T-cell (primary cell): Measurements from ENCODE around the gene SPATA9. TPM values are rescaled to one million over a fixed set of nuclear protein-coding genes. Genes with fewer than 3 reads are reported as not detected.
A peak's percentile ranks its signal among the peaks of the same experiment; 100 is the strongest.
"Not testable (repeated sequence)": the region's sequence is repeated elsewhere in the genome, so short reads cannot be mapped to it uniquely, and the experiment has no call there.

Experiments used
- ATAC-seq, 4 experiments: fragments of 200-7000 bp in 3 of 4; fragments of 150-1000 bp in 1 of 4; cut with Tn5 transposase; replicated peaks in 1 of 4; 1 replicate in 3 of 4; 2 replicates in 1 of 4; pipeline ENCODE4 v1.10.0; 2021; ENCODE audit warnings: moderate library complexity in 3 of 4, mild to moderate bottlenecking in 2 of 4, moderate number of reproducible peaks in 1 of 4
- CTCF ChIA-PET, 2 donors: fragments of 300-600 bp; sonication (Branson Sonifier 250); formaldehyde crosslinking; loops; one replicate each; lab custom pipeline; 2022; ENCODE audit warnings: antibody characterized with exemption in 2 of 2; lab: Charles Lee
- POLR2A ChIA-PET, 2 donors: fragments of 300-600 bp; sonication (Branson Sonifier 250); formaldehyde crosslinking; loops; one replicate each; lab custom pipeline; 2022; ENCODE audit warnings: antibody characterized with exemption in 2 of 2; lab: Charles Lee
- DNase-seq, 35 experiments: peaks; one replicate each; pipeline versions ENCODE4 v3.0.0 to v3.0.0-alpha.2; 2013 to 2023
- H3K27ac ChIP-seq: one replicate; pipeline ENCODE4 v1.5.1; 2013; ENCODE audit warnings: low read length
- H3K27me3 ChIP-seq, 2 experiments: replicated peaks in 1 of 2; 1 replicate in 1 of 2; 2 replicates in 1 of 2; pipeline versions ENCODE4 v1.6.1 to v1.7.0; 2013; ENCODE audit warnings: low read length in 1 of 2, mixed read lengths in 1 of 2; ENCODE audit not compliant: control insufficient read depth in 2 of 2, insufficient read depth in 2 of 2; ENCODE audit errors: extremely low read depth in 1 of 2
- H3K36me3 ChIP-seq, 2 donors: 1 replicate in 1 of 2; 2 replicates in 1 of 2; pipeline versions ENCODE4 v1.6.1 to v1.7.0; 2013; ENCODE audit warnings: low read length in 1 of 2; ENCODE audit not compliant: control insufficient read depth in 2 of 2, insufficient read depth in 1 of 2; ENCODE audit errors: extremely low read depth in 1 of 2
- H3K4me1 ChIP-seq, 2 experiments: 1 replicate in 1 of 2; 2 replicates in 1 of 2; pipeline versions ENCODE4 v1.6.1 to v1.7.0; 2013; ENCODE audit warnings: low read length in 2 of 2, mixed read lengths in 1 of 2; ENCODE audit not compliant: insufficient read depth in 2 of 2, control insufficient read depth in 1 of 2; ENCODE audit errors: extremely low read depth in 1 of 2
- H3K4me3 ChIP-seq, 2 donors: 1 replicate in 1 of 2; 2 replicates in 1 of 2; pipeline versions ENCODE4 v1.5.1 to v1.7.0; 2013; ENCODE audit warnings: mild to moderate bottlenecking in 2 of 2, low read length in 1 of 2, moderate library complexity in 1 of 2; ENCODE audit not compliant: control insufficient read depth in 1 of 2; ENCODE audit errors: extremely low read depth in 1 of 2
- H3K9me3 ChIP-seq: 2 replicates; pipeline ENCODE4 v1.7.0; 2013
- H3K27ac Mint-ChIP-seq, 2 donors: one replicate each; pipeline ENCODE4 v1.8.0; 2020 to 2021; ENCODE audit warnings: mild to moderate bottlenecking in 2 of 2, mixed read lengths in 2 of 2
- H3K27me3 Mint-ChIP-seq, 2 donors: one replicate each; pipeline ENCODE4 v1.8.0; 2021 to 2022; ENCODE audit warnings: mixed read lengths in 2 of 2
- H3K36me3 Mint-ChIP-seq: one replicate; pipeline ENCODE4 v1.8.0; 2021; ENCODE audit warnings: mixed read lengths
- H3K4me1 Mint-ChIP-seq, 3 donors: one replicate each; pipeline ENCODE4 v1.8.0; 2020 to 2022; ENCODE audit warnings: mixed read lengths in 3 of 3, mild to moderate bottlenecking in 1 of 3
- H3K4me3 Mint-ChIP-seq, 3 donors: one replicate each; pipeline ENCODE4 v1.8.0; 2020 to 2022; ENCODE audit warnings: mild to moderate bottlenecking in 3 of 3, mixed read lengths in 3 of 3, moderate library complexity in 3 of 3
- H3K9me3 Mint-ChIP-seq, 3 donors: one replicate each; pipeline ENCODE4 v1.8.0; 2020 to 2022; ENCODE audit warnings: mixed read lengths in 3 of 3
- WGBS: methylation state at CpG from one replicate; pipeline ENCODE4 v1.1.5; 2013; ENCODE audit warnings: missing lambda C conversion rate; ENCODE audit not compliant: insufficient coverage; 5-methylcytosine and 5-hydroxymethylcytosine counted together
- total RNA-seq, 35 experiments: library from RNA in 6 of 35; stranded (reverse) in 6 of 35; fragments of 120-200 nt in 1 of 35; gene quantifications; one replicate each; pipeline versions ENCODE4 v1.2.1 to v1.2.4 and lab custom pipeline; 2013 to 2026

SPATA9 gene
- total RNA-seq, 5 donors from 2014 or later (not counting 1 experiment from before 2014, with no cell fraction given), result not detected

GRCh38 chr5:95649842-95650620 is 32.8 kb downstream of the SPATA9 start:
- H3K4me1 ChIP-seq, result peaks cover 13 to 18% of the 10 kb centered on the region in 2 experiments

GRCh38 chr5:95649274-95649673 is 33.5 kb downstream of the SPATA9 start:
- ChIA-PET CTCF (no interaction called here), POLR2A (no interaction called here)
- H3K27ac Mint-ChIP-seq, result no peak overlapping the region

More at GRCh38 chr5:95649842-95650620, 32.8 kb downstream of the SPATA9 start:
- peaks cover 22 to 31% (median 30%) of the 10 kb centered on the region in 3 donors for H3K4me1 Mint-ChIP-seq
- POLR2A ChIA-PET, result no interaction called here
- H3K9me3 ChIP-seq, result no peaks in the 10 kb centered on the region
- ATAC-seq (no peak), DNase-seq (no peak)
- no peaks in the 10 kb centered on the region for H3K9me3 Mint-ChIP-seq
- H3K27ac Mint-ChIP-seq, result no peak overlapping the region
- no peak overlapping the region for H3K27ac ChIP-seq
- no peaks in the 10 kb centered on the region for H3K27me3 ChIP-seq
- no peak overlapping the region for H3K4me3 Mint-ChIP-seq
- CTCF ChIA-PET, result no interaction called here
- H3K4me3 ChIP-seq, result no peak overlapping the region
- H3K27me3 Mint-ChIP-seq, result no peaks in the 10 kb centered on the region
- H3K36me3 ChIP-seq, result peaks cover 0 to 9% of the 10 kb centered on the region in 2 donors
- H3K36me3 Mint-ChIP-seq, result peaks cover 22% of the 10 kb centered on the region

DNA sequence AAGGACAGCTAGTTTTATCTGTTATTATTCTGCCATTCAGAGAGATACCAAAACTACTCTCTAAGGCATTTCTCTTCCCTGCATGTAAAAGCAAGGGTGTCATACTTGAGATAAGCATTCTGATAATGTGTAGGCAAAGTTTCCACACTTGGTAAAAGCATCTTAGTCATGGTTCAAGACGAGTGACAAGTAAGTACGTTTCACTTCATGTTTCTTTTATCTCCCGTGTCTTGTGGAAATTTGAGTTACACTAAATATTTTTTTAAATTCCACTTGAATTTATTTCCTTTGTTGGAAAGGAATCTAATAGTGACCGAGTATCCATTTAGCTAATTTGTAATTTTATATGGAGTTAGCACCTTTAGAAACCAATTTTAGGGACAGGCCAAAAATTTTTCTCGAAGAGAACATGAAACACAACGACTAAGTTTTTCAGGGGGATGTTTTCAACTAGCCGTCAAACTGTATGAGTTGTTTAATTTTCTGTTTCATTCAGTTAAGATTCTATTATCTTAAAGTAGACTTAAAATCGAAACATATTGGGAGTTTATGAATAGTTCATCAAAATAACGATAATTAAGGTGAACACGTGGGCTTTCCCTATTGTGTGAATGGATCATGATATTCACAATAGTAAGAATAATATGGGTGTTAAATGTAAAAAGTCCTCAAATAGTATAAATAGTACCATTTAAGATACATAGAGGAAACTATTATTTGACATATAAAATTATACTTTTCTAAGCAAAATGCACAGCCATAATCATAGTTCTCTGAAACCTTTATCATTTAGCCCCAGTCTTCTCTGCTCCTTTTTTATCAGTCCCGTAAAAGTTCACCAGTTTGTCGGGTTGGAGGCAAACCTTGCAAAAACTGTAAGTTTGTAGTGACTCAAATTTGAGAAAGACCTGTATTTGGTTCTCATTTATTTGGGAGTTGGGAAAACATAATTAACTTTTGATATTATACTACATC is 34.6 kb downstream of the SPATA9 start:
- CTCF ChIA-PET, result interaction anchor here in 1 of 2 donors (1.5 to 5.6 kb wide), 2 partner anchors 22 to 26 kb away, joined by 4 to 32 read pairs; no protein-coding TSS in a partner anchor
- peaks cover 31 to 43% (median 40%) of the 10 kb centered on the region in 3 donors for H3K4me1 Mint-ChIP-seq
- ATAC-seq, result no peak

More at GRCh38 chr5:95649274-95649673, 33.5 kb downstream of the SPATA9 start:
- Mint-ChIP-seq H3K4me1 (peaks cover 28 to 37% (median 36%) of the 10 kb centered on the region in 3 donors), H3K9me3 (no peaks in the 10 kb centered on the region), H3K27me3 (no peaks in the 10 kb centered on the region), H3K4me3 (no peak overlapping the region), H3K36me3 (peaks cover 20% of the 10 kb centered on the region)
- Histone ChIP-seq H3K27ac (no peak overlapping the region), H3K4me1 (peaks cover 14 to 22% of the 10 kb centered on the region in 2 experiments), H3K27me3 (no peaks in the 10 kb centered on the region), H3K9me3 (no peaks in the 10 kb centered on the region), H3K4me3 (no peak overlapping the region), H3K36me3 (peaks cover 0 to 9% of the 10 kb centered on the region in 2 donors)
- no peak for DNase-seq
- no peak for ATAC-seq

DNA sequence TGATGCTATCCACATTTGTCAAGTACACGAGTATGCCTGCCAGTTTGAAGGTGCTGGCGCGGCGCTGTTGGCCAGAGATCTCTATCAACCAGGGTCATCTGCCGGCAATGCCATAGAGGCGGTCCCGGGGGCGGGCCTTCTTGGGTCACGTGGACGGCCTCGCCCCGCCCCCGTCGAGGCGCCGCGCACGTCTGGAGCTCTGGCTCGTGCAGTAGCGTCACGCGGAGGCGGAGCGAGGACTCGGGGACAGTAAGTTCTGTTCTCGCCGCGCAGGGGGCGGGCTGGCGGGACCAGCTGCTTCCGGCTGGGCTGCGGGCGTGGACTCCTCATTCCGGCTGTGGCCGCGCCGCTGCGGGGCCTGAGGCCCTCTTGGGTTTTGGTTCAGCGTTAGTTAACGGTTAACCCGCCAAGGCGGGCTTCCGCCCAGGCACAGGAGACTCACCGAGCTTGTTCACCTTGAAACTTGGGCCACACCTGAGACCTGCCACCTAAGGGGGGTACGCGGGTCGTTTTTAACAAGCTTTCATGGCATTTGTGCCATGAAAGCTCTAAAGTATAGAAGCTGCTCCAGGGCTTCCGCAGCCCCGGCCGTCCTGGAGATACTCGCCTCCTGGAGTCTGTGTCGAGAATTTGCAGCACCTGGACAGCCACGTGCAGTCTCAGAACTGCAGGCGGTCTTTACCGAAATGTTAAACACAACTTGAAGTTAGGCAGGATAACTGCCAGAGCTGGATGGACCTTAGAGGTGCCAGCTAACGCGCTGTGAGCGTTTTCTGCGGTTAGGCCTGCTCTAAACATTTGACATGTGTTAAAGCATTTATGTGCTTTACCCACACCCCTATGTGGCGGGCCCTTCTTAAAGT is 36.0 kb downstream of the SPATA9 start, which contains the start of gene RFESD:
TSS of gene RFESD (plus strand) at position 209 of the 863 bp plus-strand sequence. CDS start 5,495 bp downstream, outside the sequence.
- Mint-ChIP-seq H3K4me1 (peaks cover 31 to 43% (median 40%) of the 10 kb centered on the region in 3 donors), H3K4me3 (peak within 1 kb of the TSS; percentile 84 to 88 (median 86)), H3K27me3 (no peaks in the 10 kb centered on the region), H3K27ac (peak within 1 kb of the TSS; percentile 85 to 86), H3K9me3 (no peaks in the 10 kb centered on the region), H3K36me3 (peaks cover 2% of the 10 kb centered on the region)
- CTCF ChIA-PET, result interaction anchor here (0.5 to 5.6 kb wide), 26 partner anchors 11 to 294 kb away, joined by 3 to 32 read pairs (median 4); partner anchors contain the start of genes ARSK (in 1 of the 2) and SKIC3 (in 1 of the 2)
- peak; percentile 82 to 96 (median 90) for DNase-seq
- POLR2A ChIA-PET, result interaction anchor here (0.5 to 1.4 kb wide), 11 partner anchors 15 to 1098 kb away, joined by 3 to 6 read pairs (median 4); partner anchors contain the start of genes ARSK (in 1 of the 2), GLRX (in 1 of the 2) and SKIC3 (in 1 of the 2)
- Histone ChIP-seq H3K4me3 (peak within 1 kb of the TSS; percentile 77 to 81), H3K9me3 (no peaks in the 10 kb centered on the region), H3K36me3 (no peaks in the 10 kb centered on the region), H3K27me3 (no peaks in the 10 kb centered on the region), H3K27ac (peak within 1 kb of the TSS; percentile 82), H3K4me1 (peaks cover 17 to 22% of the 10 kb centered on the region in 2 experiments)
- peak; percentile 95 to 96 (median 96) for ATAC-seq
- WGBS, result under 1% methylated on average over 58 of the region's 60 CpGs

More for the DNA sequence above, 34.6 kb downstream of the SPATA9 start:
- H3K4me1 ChIP-seq, result peaks cover 17 to 22% of the 10 kb centered on the region in 2 experiments
- H3K9me3 ChIP-seq, result no peaks in the 10 kb centered on the region
- Mint-ChIP-seq H3K4me3 (peak overlapping the region; percentile 9 to 86 (median 34)), H3K9me3 (no peaks in the 10 kb centered on the region), H3K27me3 (no peaks in the 10 kb centered on the region), H3K36me3 (peaks cover 16% of the 10 kb centered on the region), H3K27ac (no peak overlapping the region)
- peaks cover 0 to 6% of the 10 kb centered on the region in 2 donors for H3K36me3 ChIP-seq
- no peak overlapping the region for H3K4me3 ChIP-seq
- no peak overlapping the region for H3K27ac ChIP-seq
- POLR2A ChIA-PET, result interaction anchor here in 1 of 2 donors (1.2 kb wide), 1 partner anchor 26 kb away, joined by 5 read pairs; no protein-coding TSS in a partner anchor
- no peaks in the 10 kb centered on the region for H3K27me3 ChIP-seq
- no CpG with 5 or more reads among the region's 12 CpGs for WGBS
- DNase-seq, result no peak

DNA sequence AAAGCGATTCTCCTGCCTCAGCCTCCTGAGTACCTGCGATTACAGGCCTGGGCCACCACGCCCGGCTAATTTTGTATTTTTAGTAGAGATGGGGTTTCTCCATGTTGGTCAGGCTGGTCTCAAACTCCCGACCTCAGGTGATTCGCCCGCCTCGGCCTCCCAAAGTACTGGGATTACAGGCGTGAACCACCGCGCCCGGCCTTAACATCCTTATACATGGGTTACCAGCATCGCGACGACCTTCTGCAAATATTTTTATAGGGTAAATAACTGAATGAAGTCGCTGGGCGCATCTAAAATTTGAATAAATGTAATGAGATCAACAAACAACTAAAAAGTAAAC is 36.6 kb downstream of the SPATA9 start:
- peak overlapping the region; percentile 77 to 81 for H3K4me3 ChIP-seq
- CTCF ChIA-PET, result interaction anchor here (0.5 to 5.6 kb wide), 22 partner anchors 10 to 295 kb away, joined by 3 to 32 read pairs (median 4); partner anchors contain the start of genes ARSK (in 1 of the 2), RHOBTB3 (in 1 of the 2) and SKIC3 (in 1 of the 2)
- ATAC-seq, result not testable (repeated sequence)

More for the DNA sequence above, 36.6 kb downstream of the SPATA9 start:
- not testable (repeated sequence) for H3K9me3 ChIP-seq, H3K36me3 ChIP-seq, H3K36me3 Mint-ChIP-seq, H3K27me3 ChIP-seq, H3K27me3 Mint-ChIP-seq, DNase-seq, H3K9me3 Mint-ChIP-seq
- peaks cover 31 to 43% (median 40%) of the 10 kb centered on the region in 3 donors for H3K4me1 Mint-ChIP-seq
- peak overlapping the region; percentile 84 to 86 for H3K27ac Mint-ChIP-seq
- POLR2A ChIA-PET, result interaction anchor here (0.5 to 1.4 kb wide), 4 partner anchors 14 to 92 kb away, joined by 3 to 6 read pairs (median 4); partner anchors contain the start of genes ARSK (in 1 of the 2) and SKIC3 (in 1 of the 2)
- WGBS, result 87% methylated on average over 3 of the region's 17 CpGs
- peak overlapping the region; percentile 84 to 88 (median 86) for H3K4me3 Mint-ChIP-seq
- peak overlapping the region; percentile 51 for H3K27ac ChIP-seq
- H3K4me1 ChIP-seq, result peaks cover 17 to 22% of the 10 kb centered on the region in 2 experiments
